Neural cell (in vitro differentiated cells): ENCODE data around the gene PRKAA2. TPM values are rescaled to one million over a fixed set of nuclear protein-coding genes. Genes with fewer than 3 reads are reported as not detected.

Experiments used
- H2AFZ ChIP-seq: fragments of 200-600, 300-800 bp; sonication (generic), shearing (Covaris generic); 2 replicates; pipeline ENCODE4 v1.6.0; 2014; ENCODE audit warnings: low read depth, mild to moderate bottlenecking, antibody characterized with exemption, low read length, moderate library complexity
- H3F3A ChIP-seq: fragments of 200-600 bp; shearing (Covaris generic); 2 replicates; pipeline ENCODE4 v1.6.1; 2016; ENCODE audit warnings: mild to moderate bottlenecking, moderate library complexity, mixed read lengths, antibody characterized with exemption, low read length; ENCODE audit not compliant: insufficient read depth, poor library complexity, severe bottlenecking
- H3K27ac ChIP-seq: fragments of 200-600, 300-800 bp; sonication (generic), shearing (Covaris generic); 2 replicates; pipeline ENCODE4 v1.5.1; 2014; ENCODE audit warnings: mild to moderate bottlenecking, low read length, moderate library complexity
- H3K27me3 ChIP-seq: fragments of 300-800, 200-600 bp; sonication (generic), shearing (Covaris generic); 2 replicates; pipeline ENCODE4 v1.6.0; 2014; ENCODE audit warnings: mild to moderate bottlenecking, low read depth, low read length, moderate library complexity; ENCODE audit not compliant: insufficient read depth
- H3K36me3 ChIP-seq: fragments of 300-800, 200-600 bp; sonication (generic), shearing (Covaris generic); 2 replicates; pipeline ENCODE4 v1.5.1; 2014; ENCODE audit warnings: mild to moderate bottlenecking, antibody characterized with exemption, low read length, moderate library complexity; ENCODE audit not compliant: insufficient read depth
- H3K4me2 ChIP-seq: fragments of 300-800, 200-600 bp; sonication (generic), shearing (Covaris generic); 2 replicates; pipeline ENCODE4 v1.6.0; 2014; ENCODE audit warnings: mild to moderate bottlenecking, low read length
- H3K4me3 ChIP-seq: fragments of 300-800, 200-600 bp; sonication (generic), shearing (Covaris generic); 2 replicates; pipeline ENCODE4 v1.5.1; 2014; ENCODE audit warnings: mild to moderate bottlenecking, low read length, moderate library complexity
- H3K79me2 ChIP-seq: fragments of 200-600 bp; shearing (Covaris generic); replicated peaks from 2 replicates; pipeline ENCODE4 v1.6.0; 2014; ENCODE audit warnings: mild to moderate bottlenecking, low read length, moderate library complexity; ENCODE audit not compliant: insufficient read depth
- H3K9ac ChIP-seq: fragments of 300-800, 200-600 bp; sonication (generic), shearing (Covaris generic); 2 replicates; pipeline ENCODE4 v1.6.1; 2016; ENCODE audit warnings: mild to moderate bottlenecking, low read length, mixed read lengths
- H3K9me2 ChIP-seq: fragments of 200-600 bp; shearing (Covaris generic); 2 replicates; pipeline ENCODE4 v1.6.1; 2016; ENCODE audit warnings: mild to moderate bottlenecking, low read length, mixed read lengths; ENCODE audit not compliant: insufficient read depth
- H3K9me3 ChIP-seq: fragments of 200-600, 300-800 bp; sonication (generic), shearing (Covaris generic); 2 replicates; pipeline ENCODE4 v1.6.1; 2016; ENCODE audit warnings: mild to moderate bottlenecking, mixed run types, low read length, moderate library complexity, mixed read lengths
- H4K20me1 ChIP-seq: fragments of 200-600 bp; shearing (Covaris generic); 2 replicates; pipeline ENCODE4 v1.6.1; 2016; ENCODE audit warnings: mild to moderate bottlenecking, mixed run types; ENCODE audit not compliant: insufficient read depth
- CTCF ChIP-seq: fragments of 450-650 bp; IDR thresholded peaks from 2 replicates; pipeline ENCODE4 v1.5.1; 2014; ENCODE audit warnings: antibody characterized with exemption, mild to moderate bottlenecking, moderate library complexity; ENCODE audit not compliant: poor library complexity, severe bottlenecking
- EP300 ChIP-seq: fragments of 450-650 bp; conservative IDR thresholded peaks from 2 replicates; pipeline ENCODE4 v1.6.1; 2014; ENCODE audit warnings: antibody characterized with exemption, mild to moderate bottlenecking, moderate library complexity; ENCODE audit not compliant: poor library complexity, severe bottlenecking
- EZH2 ChIP-seq: fragments of 200-600, 300-800 bp; shearing (Covaris generic), sonication (generic); IDR thresholded peaks from 2 replicates; pipeline ENCODE4 v1.6.1; 2014; ENCODE audit warnings: antibody characterized with exemption, low read length, borderline replicate concordance, mild to moderate bottlenecking; ENCODE audit not compliant: insufficient read depth, poor library complexity, severe bottlenecking
- MXI1 ChIP-seq: fragments of 450-650 bp; conservative IDR thresholded peaks from 2 replicates; pipeline ENCODE4 v1.6.1; 2014; ENCODE audit warnings: antibody characterized with exemption, mild to moderate bottlenecking; ENCODE audit not compliant: poor library complexity, severe bottlenecking
- POLR2AphosphoS5 ChIP-seq: IDR thresholded peaks from 2 replicates; pipeline ENCODE4 v1.6.1; 2012
- RAD21 ChIP-seq: fragments of 450-650 bp; conservative IDR thresholded peaks from 2 replicates; pipeline ENCODE4 v1.6.1; 2014; ENCODE audit warnings: antibody characterized with exemption, mild to moderate bottlenecking, moderate library complexity
- SMC3 ChIP-seq: fragments of 450-650 bp; conservative IDR thresholded peaks from 2 replicates; pipeline ENCODE4 v1.6.1; 2014; ENCODE audit warnings: antibody characterized with exemption, mild to moderate bottlenecking, moderate library complexity; ENCODE audit not compliant: poor library complexity
- TAF1 ChIP-seq: IDR thresholded peaks from 2 replicates; pipeline ENCODE4 v1.6.1; 2012; ENCODE audit warnings: low read depth
- polyA plus RNA-seq: library from polyadenylated mRNA; depleted of rRNA; stranded (reverse); fragments of >200 nt; gene quantifications from 2 replicates; pipeline ENCODE4 v1.2.3, GENCODE V29; 2014
- TF ChIP-seq, protein P1 (sequence below): IDR thresholded peaks from 2 replicates; pipeline ENCODE4 v1.6.1; 2012; ENCODE audit warnings: borderline replicate concordance

Gene PRKAA2
- polyA plus RNA-seq, 1 donor from 2014 or later: 20.0 TPM

- no peak overlapping the region for H3K4me3 ChIP-seq
- no peak for TF ChIP-seq POLR2AphosphoS5
- TF ChIP-seq SMC3: no peak
- TF ChIP-seq EP300: no peak
- no peak for TF ChIP-seq MXI1
- no peak for TF ChIP-seq TAF1
- no peak for TF ChIP-seq RAD21
- no peak for TF ChIP-seq CTCF
- no peak for TF ChIP-seq EZH2
- TF ChIP-seq, protein P1, sequence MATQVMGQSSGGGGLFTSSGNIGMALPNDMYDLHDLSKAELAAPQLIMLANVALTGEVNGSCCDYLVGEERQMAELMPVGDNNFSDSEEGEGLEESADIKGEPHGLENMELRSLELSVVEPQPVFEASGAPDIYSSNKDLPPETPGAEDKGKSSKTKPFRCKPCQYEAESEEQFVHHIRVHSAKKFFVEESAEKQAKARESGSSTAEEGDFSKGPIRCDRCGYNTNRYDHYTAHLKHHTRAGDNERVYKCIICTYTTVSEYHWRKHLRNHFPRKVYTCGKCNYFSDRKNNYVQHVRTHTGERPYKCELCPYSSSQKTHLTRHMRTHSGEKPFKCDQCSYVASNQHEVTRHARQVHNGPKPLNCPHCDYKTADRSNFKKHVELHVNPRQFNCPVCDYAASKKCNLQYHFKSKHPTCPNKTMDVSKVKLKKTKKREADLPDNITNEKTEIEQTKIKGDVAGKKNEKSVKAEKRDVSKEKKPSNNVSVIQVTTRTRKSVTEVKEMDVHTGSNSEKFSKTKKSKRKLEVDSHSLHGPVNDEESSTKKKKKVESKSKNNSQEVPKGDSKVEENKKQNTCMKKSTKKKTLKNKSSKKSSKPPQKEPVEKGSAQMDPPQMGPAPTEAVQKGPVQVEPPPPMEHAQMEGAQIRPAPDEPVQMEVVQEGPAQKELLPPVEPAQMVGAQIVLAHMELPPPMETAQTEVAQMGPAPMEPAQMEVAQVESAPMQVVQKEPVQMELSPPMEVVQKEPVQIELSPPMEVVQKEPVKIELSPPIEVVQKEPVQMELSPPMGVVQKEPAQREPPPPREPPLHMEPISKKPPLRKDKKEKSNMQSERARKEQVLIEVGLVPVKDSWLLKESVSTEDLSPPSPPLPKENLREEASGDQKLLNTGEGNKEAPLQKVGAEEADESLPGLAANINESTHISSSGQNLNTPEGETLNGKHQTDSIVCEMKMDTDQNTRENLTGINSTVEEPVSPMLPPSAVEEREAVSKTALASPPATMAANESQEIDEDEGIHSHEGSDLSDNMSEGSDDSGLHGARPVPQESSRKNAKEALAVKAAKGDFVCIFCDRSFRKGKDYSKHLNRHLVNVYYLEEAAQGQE: no peak
- no peak overlapping the region for H3K27ac ChIP-seq
- no peaks in the 10 kb centered on the region for H3K9me3 ChIP-seq
- no peaks in the 10 kb centered on the region for H3K27me3 ChIP-seq
- H2AFZ ChIP-seq: no peak overlapping the region
- peaks cover 16% of the 10 kb centered on the region for H3K36me3 ChIP-seq
- no peaks in the 10 kb centered on the region for H4K20me1 ChIP-seq
- H3K9ac ChIP-seq: no peak overlapping the region
- no peaks in the 10 kb centered on the region for H3F3A ChIP-seq
- H3K79me2 ChIP-seq: no peaks in the 10 kb centered on the region
- H3K9me2 ChIP-seq: no peaks in the 10 kb centered on the region
- H3K4me2 ChIP-seq: no peak overlapping the region
Measured at GRCh38 chr1:56709995-56710394, 64.9 kb downstream of the PRKAA2 start.

DNA sequence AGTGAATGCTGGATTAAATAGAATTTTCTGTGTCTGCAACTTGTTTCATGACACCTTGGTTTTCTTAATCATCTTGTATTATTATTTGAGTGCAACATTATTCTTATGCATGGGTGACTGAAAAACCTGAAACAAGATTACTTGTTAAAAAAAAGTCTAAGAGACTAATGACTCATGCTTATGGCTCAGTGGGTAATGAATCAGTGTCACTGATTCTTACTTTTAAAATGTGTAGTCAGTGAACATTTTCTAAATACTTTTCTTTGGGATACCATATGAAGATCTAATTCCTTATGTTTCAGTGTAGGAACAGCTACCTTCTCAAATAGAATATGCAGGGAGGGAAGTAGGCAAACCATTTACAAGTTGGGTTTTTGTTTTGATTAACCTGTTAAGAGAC is 65.5 kb downstream of the PRKAA2 start:
- no peak overlapping the region for H3K9ac ChIP-seq

More for the DNA sequence above, 65.5 kb downstream of the PRKAA2 start:
- Histone ChIP-seq H3K9me3 (no peaks in the 10 kb centered on the region), H2AFZ (no peak overlapping the region), H4K20me1 (no peaks in the 10 kb centered on the region), H3K27ac (no peak overlapping the region), H3K36me3 (peaks cover 16% of the 10 kb centered on the region), H3K27me3 (no peaks in the 10 kb centered on the region), H3K9me2 (no peaks in the 10 kb centered on the region), H3K4me3 (no peak overlapping the region), H3K79me2 (no peaks in the 10 kb centered on the region), H3K4me2 (no peak overlapping the region), H3F3A (no peaks in the 10 kb centered on the region)
- TF ChIP-seq, protein P1: no peak
- TF ChIP-seq MXI1 (no peak), SMC3 (no peak)
